Small intestine (tissue), 7 donors: Measurements from ENCODE around the gene TMEM174. TPM values are rescaled to one million over a fixed set of nuclear protein-coding genes. Genes with fewer than 3 reads are reported as not detected.

Experiments used
- DNase-seq, 2 donors: peaks; one replicate each; pipeline versions ENCODE4 v3.0.0 to v3.0.0-alpha.2; 2013
- FAIRE-seq: peaks from 2 replicates; lab custom pipeline; 2012; peaks lifted over from hg19 to GRCh38; lab: Jason Lieb, UNC
- H3K27ac ChIP-seq, 3 donors: one replicate each; pipeline ENCODE4 v1.5.1; 2013; ENCODE audit warnings: low read length in 2 of 3, mild to moderate bottlenecking in 2 of 3, control low read depth in 1 of 3, inconsistent platforms in 1 of 3, low read depth in 1 of 3, moderate library complexity in 1 of 3
- H3K27me3 ChIP-seq, 3 donors: one replicate each; pipeline ENCODE4 v1.6.1; 2013; ENCODE audit warnings: low read length in 3 of 3, inconsistent platforms in 1 of 3; ENCODE audit not compliant: control insufficient read depth in 3 of 3, insufficient read depth in 3 of 3
- H3K36me3 ChIP-seq, 3 donors: one replicate each; pipeline ENCODE4 v1.6.1; 2013; ENCODE audit warnings: low read length in 3 of 3, inconsistent platforms in 1 of 3, low read depth in 1 of 3, mild to moderate bottlenecking in 1 of 3, moderate library complexity in 1 of 3; ENCODE audit not compliant: control insufficient read depth in 3 of 3, insufficient read depth in 2 of 3
- H3K4me1 ChIP-seq, 3 donors: one replicate each; pipeline ENCODE4 v1.6.1; 2013; ENCODE audit warnings: low read length in 2 of 3, inconsistent platforms in 1 of 3, low read depth in 1 of 3, mild to moderate bottlenecking in 1 of 3, moderate library complexity in 1 of 3; ENCODE audit not compliant: control insufficient read depth in 3 of 3, insufficient read depth in 2 of 3
- H3K4me3 ChIP-seq, 3 donors: one replicate each; pipeline ENCODE4 v1.5.1; 2013; ENCODE audit warnings: low read length in 3 of 3, control low read depth in 1 of 3, inconsistent platforms in 1 of 3, low read depth in 1 of 3, mild to moderate bottlenecking in 1 of 3, moderate library complexity in 1 of 3
- H3K9me3 ChIP-seq, 2 donors: one replicate each; pipeline ENCODE4 v1.6.1; 2013; ENCODE audit warnings: low read depth in 1 of 2, low read length in 1 of 2; ENCODE audit not compliant: control insufficient read depth in 2 of 2, insufficient read depth in 1 of 2
- WGBS, 3 donors: extraction: QIAGEN DNeasy Blood & Tissue Kit; methylation state at CpG; one replicate each; pipeline ENCODE4 v1.1.7; 2013; 5-methylcytosine and 5-hydroxymethylcytosine counted together
- polyA plus RNA-seq, 4 donors: library from polyadenylated mRNA; stranded (reverse) in 3 of 4; unstranded in 1 of 4; fragments of 200-250 nt in 3 of 4; fragments of 120-200 nt in 1 of 4; gene quantifications; one replicate each; pipeline versions ENCODE4 v1.2.1 to v1.2.3, GENCODE V29; 2013
- donor health status: healthy with polysubstance abuse.
- donor health status: control.
- donor health status: control.
- donor health status: Bipolar disorder and iron deficiency.
- donor health status: healthy.

The TMEM174 gene
- polyA plus RNA-seq, 4 donors: not detected

DNA sequence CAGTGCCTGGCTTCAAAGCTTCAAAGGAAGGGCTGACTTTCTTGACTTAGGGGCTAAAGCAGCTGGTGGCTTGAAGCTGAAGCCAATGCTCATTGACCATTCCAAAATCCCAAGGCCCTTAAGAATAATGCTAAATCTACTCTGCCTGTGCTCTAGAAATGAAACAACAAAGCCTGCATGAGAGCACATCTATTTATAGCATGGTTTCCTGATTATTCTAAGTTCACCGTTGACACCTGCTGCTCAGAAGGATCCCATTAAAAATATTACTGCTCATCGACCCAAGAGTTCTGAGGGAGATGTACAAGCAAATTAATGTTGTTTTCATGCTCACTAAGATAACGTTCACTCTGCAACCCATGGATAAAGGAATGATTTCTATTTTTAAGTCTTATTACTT lies 6.7 kb downstream of the TMEM174 start:
- no peak overlapping the region for H3K27ac ChIP-seq
- peaks cover 0 to 5% of the 10 kb centered on the region in 2 donors for H3K9me3 ChIP-seq
- FAIRE-seq (no peak), DNase-seq (no peak)
- H3K4me1 ChIP-seq: peaks cover 0 to 15% (median 2%) of the 10 kb centered on the region in 3 donors
- H3K4me3 ChIP-seq: no peak overlapping the region
- no peaks in the 10 kb centered on the region for H3K36me3 ChIP-seq
- 15 to 37% (median 18%) methylated on average over 3 of the region's 3 CpGs for WGBS, 3 donors
- peaks cover 0 to 5% (median 0%) of the 10 kb centered on the region in 3 donors for H3K27me3 ChIP-seq

DNA sequence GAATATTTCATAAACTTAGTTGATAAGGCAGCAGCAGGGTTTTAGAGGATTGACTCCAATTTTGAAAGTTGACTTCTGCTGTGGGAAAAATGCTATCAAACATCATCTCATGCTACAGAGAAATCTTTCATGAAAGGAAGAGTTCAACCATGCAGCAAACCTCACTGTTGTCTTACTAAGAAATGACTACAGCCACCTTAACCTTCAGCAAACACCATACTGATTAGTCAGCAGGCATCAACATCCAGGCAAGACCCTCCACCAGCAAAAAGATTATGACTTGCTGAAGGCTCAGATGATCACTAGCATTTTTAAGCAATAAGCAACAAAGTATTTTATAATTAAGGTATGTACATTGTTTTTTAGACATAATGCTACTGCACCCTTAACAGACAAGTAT lies 7.6 kb downstream of the TMEM174 start:
- no peak for FAIRE-seq
- no peaks in the 10 kb centered on the region for H3K36me3 ChIP-seq

DNA sequence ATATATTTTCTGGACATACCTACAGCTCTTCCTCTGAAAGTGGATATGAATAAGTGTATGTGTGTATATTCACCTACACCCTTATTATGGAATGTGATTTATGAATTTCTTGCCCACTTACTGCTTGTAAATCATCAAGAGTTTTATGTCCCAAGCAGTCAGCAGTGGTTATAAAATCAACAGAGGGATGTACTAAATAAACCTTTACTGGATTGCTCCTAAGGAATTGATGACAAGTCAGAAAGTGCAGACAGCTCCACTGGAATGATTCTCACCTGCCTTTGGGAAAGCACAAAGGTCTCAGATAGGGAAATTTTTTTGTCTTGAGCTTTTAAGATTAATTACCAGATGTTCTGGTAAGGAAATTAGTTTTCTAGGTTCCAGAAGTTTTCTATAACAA lies 9.3 kb downstream of the TMEM174 start:
- Histone ChIP-seq H3K9me3 (peaks cover 0 to 5% of the 10 kb centered on the region in 2 donors), H3K27ac (peak overlapping the region in 1 of 3 donors; percentile 97), H3K27me3 (peaks cover 0 to 5% (median 0%) of the 10 kb centered on the region in 3 donors), H3K4me1 (peaks cover 0 to 15% (median 2%) of the 10 kb centered on the region in 3 donors), H3K36me3 (no peaks in the 10 kb centered on the region), H3K4me3 (no peak overlapping the region)
- FAIRE-seq: no peak
- peak; percentile 72 to 77 for DNase-seq

More for the DNA sequence above, 7.6 kb downstream of the TMEM174 start:
- H3K4me3 ChIP-seq: no peak overlapping the region
- H3K4me1 ChIP-seq: peaks cover 0 to 15% (median 2%) of the 10 kb centered on the region in 3 donors
- DNase-seq: no peak
- H3K9me3 ChIP-seq: peaks cover 0 to 5% of the 10 kb centered on the region in 2 donors
- H3K27me3 ChIP-seq: peaks cover 0 to 5% (median 0%) of the 10 kb centered on the region in 3 donors
- no peak overlapping the region for H3K27ac ChIP-seq

DNA sequence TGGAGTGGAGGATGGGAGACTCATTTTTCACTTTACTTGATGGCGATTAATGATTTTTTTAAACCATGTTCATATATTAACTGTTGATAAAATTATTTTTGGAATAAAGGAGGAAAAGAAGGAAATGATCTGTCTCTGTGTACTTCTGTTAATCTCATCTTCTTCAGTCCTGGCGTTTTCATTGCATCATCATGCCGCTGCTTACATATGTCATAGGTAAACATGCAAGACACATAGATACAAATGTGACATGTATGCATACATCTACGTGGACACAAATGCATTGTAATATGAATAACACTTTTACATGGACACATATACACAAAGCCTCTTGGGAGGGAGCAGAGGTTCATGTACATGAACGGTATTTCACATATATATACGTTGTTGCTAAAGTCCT lies 10.0 kb downstream of the TMEM174 start:
- H3K27ac ChIP-seq: peak overlapping the region; percentile 74 to 99 (median 97)
- H3K36me3 ChIP-seq: no peaks in the 10 kb centered on the region
- H3K9me3 ChIP-seq: peaks cover 0 to 5% of the 10 kb centered on the region in 2 donors
- H3K4me3 ChIP-seq: no peak overlapping the region
- no peak for DNase-seq
- H3K4me1 ChIP-seq: peaks cover 0 to 17% (median 2%) of the 10 kb centered on the region in 3 donors
- 12 to 51% (median 29%) methylated on average over 6 of the region's 6 CpGs for WGBS, 3 donors
- peaks cover 0 to 2% (median 0%) of the 10 kb centered on the region in 3 donors for H3K27me3 ChIP-seq
- FAIRE-seq: no peak

DNA sequence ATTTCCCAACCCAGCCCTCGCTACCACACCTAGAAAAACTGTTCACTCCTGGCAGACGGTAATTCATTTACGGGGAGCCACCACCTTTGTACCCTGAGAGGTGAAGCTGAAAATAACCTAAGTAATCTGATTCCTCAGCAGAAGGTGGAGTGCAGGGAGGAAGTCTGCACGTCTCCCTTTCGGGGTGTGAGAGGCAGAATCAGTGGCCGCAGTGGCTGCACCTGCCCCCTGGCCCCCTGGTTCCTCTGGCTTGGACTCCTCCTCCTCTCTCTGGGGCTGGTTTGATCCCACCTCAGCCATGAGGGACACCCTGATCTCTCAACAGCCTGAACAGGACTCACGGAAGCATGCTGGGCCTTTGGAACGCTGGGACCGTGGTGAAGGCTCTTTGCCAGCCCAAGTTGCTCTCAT lies 10.5 kb downstream of the TMEM174 start:
- WGBS, 3 donors: 14 to 44% (median 20%) methylated on average over 9 of the region's 9 CpGs
- Histone ChIP-seq H3K27me3 (peaks cover 0 to 2% (median 0%) of the 10 kb centered on the region in 3 donors), H3K4me1 (peaks cover 0 to 20% (median 2%) of the 10 kb centered on the region in 3 donors), H3K27ac (peak overlapping the region; percentile 95 to 99 (median 97)), H3K9me3 (peaks cover 0 to 5% of the 10 kb centered on the region in 2 donors), H3K36me3 (no peaks in the 10 kb centered on the region), H3K4me3 (peak overlapping the region in 2 of 3 donors; percentile 11 to 19)
- no peak for FAIRE-seq
- peak; percentile 95 to 99 for DNase-seq

DNA sequence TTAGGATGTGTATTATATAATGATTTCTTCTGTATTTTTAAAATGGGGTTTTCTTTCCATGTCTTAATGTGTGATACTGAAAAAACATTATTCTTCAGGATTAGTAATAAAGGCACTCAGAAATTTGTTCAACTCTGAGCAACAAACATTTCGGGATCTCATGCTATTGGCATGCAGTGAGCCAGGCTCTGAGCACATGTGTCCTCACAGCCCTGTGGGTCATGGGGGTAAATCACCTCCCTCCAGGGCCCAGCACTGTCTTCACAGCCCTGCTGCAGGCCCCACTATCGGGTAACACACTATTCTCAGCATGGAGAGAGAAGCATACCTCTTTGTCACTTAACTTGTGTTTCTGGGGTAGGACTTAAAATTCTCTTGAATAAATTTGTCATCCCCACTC lies 14.0 kb downstream of the TMEM174 start:
- DNase-seq (no peak), FAIRE-seq (no peak)
- H3K4me3 ChIP-seq: no peak overlapping the region
- WGBS, 3 donors: 80 to 90% (median 88%) methylated on average over 2 of the region's 2 CpGs
- no peak overlapping the region for H3K27ac ChIP-seq
- H3K36me3 ChIP-seq: no peaks in the 10 kb centered on the region
- peaks cover 0 to 2% (median 0%) of the 10 kb centered on the region in 3 donors for H3K27me3 ChIP-seq
- peaks cover 0 to 34% (median 2%) of the 10 kb centered on the region in 3 donors for H3K4me1 ChIP-seq
- H3K9me3 ChIP-seq: peaks cover 0 to 5% of the 10 kb centered on the region in 2 donors

DNA sequence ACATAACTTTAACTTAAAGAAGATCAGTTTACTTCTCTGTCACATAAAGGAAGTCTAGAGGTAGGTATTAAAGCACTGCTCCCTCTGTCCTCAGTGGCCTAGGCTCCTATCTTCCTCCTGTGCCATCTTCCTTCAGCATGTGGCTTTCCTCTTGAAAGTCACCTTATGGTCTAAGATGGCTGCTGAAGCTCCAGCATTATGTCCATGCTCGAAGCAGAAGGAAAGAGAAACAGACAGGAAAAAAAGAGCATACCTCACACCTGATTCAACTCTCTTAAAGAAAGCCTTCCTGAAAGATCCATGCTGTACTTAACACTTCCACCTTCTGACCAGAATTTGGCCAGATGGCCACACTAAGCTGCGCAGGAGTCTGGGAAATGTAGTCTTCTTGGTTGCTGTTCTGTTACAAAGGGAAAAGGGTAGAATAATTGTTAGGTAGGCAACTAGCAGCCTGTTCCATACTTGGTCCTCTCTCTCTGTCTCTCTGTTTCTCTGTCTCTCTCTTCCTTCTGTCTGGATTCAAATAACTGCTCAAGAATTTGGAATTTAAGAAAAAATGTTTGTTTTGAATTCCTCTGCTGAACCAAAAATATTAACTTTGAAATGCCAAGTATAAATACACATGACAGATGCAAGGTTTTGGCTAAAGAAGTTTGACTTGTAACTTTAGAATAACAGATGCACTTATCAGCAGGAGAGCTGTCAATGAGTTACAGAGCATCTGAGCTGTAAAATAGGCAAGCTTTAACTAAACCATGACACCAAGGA lies 16.0 kb downstream of the TMEM174 start:
- Histone ChIP-seq H3K9me3 (peaks cover 0 to 5% of the 10 kb centered on the region in 2 donors), H3K4me1 (peaks cover 0 to 26% (median 0%) of the 10 kb centered on the region in 3 donors), H3K27me3 (peaks cover 0 to 2% (median 0%) of the 10 kb centered on the region in 3 donors), H3K36me3 (no peaks in the 10 kb centered on the region), H3K27ac (peak overlapping the region in 1 of 3 donors; percentile 62), H3K4me3 (no peak overlapping the region)
- 66 to 80% (median 73%) methylated on average over 2 of the region's 2 CpGs for WGBS, 3 donors
- DNase-seq (peak; percentile 18 to 65), FAIRE-seq (no peak)

DNA sequence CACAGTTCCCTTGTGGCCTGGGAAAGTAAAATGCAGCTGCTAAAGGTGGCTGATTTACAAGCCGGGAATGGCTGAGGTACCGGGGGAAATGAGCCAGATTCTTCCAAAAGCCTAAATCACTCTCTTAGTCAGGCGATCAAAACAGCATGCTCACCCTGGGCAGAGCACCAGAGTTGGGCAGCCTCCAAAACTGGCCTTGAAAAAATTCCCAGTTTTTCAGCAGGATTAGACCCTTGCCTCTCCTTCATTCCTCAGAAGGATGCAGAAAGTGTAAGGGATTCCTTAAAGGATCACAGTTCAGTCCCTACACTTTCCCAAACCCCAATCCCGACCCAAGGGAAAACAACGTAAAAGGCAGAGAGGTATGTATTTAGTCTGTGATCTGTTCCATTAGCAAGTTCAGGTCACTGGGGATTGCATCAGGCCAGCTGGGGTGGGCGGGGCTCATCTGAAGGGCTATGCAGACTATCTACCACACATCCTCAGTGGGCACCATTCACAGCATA lies 16.9 kb downstream of the TMEM174 start:
- Histone ChIP-seq H3K4me1 (peaks cover 0 to 21% (median 0%) of the 10 kb centered on the region in 3 donors), H3K4me3 (no peak overlapping the region), H3K9me3 (no peaks in the 10 kb centered on the region), H3K36me3 (no peaks in the 10 kb centered on the region), H3K27ac (peak overlapping the region in 1 of 3 donors; percentile 62), H3K27me3 (no peaks in the 10 kb centered on the region)
- no peak for FAIRE-seq
- peak; percentile 16 to 57 for DNase-seq
- WGBS, 3 donors: 53 to 72% (median 55%) methylated on average over 6 of the region's 6 CpGs
